GM18511 (cell line): ENCODE data around the gene RAP1A.

Source experiments
- ATAC-seq: cut with Tn5 transposase; IDR thresholded peaks from one replicate; pipeline ENCODE4 v1.9.1; 2021; ENCODE audit warnings: mild to moderate bottlenecking, moderate library complexity; ENCODE audit not compliant: unreplicated experiment

RAP1A gene

DNA sequence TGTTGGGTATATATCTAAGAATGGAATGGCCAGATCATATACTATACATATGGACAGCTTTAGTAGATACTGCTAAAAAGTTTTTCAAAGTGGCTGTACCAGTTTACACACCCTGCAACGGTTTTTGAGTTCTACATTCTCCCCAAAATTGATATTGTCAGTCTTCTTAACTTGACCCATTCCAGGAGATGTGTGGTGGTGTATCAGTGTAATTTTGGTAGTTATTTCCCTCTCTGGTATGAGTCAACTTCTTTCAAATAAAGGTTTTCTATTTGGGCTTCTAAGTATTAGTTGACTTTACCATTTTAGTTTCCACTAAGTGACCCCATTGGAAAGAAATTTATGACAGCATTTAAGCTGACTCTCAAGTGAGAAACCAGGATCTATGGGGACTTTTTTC is 90.4 kb downstream of the RAP1A start:
- ATAC-seq: no peak

DNA sequence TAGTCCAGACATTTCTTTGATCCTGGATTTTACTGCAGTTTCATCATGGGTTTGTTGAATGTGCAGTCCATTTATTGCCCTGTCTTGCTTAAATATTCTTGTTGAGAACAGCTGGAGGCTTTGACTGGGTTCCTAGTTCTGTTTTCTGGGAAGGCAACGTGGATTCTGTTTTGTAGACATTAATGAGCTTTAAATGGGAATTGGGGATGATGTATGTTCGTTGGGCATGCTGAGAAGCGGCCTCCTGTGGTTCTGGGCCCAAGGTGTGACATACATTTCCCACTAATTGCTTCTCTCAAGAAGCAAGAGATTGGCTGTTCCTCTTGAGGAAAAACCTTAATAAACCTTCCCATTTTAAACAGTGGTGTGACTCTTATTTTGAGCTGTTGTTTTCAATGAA is 96.7 kb downstream of the RAP1A start:
- ATAC-seq: no peak

DNA sequence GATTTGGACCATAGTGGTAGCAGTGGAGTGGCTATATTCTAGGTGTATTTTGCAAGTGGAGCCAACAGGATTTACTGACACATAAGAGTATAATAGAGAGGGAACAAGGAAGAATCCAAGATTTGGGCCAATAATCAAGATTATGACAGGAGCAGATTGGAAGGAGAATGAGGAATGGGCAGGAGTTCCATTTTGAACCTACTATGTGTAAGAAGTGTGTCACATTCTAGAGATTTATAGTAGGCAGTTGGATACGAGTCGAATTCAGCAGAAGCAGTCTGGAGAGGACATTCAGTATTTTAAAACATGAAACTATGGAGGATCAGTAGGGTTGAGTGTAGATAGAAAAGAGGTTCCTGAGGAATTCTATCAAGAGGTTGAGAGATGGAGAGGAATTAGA is 97.9 kb downstream of the RAP1A start:
- ATAC-seq: no peak

DNA sequence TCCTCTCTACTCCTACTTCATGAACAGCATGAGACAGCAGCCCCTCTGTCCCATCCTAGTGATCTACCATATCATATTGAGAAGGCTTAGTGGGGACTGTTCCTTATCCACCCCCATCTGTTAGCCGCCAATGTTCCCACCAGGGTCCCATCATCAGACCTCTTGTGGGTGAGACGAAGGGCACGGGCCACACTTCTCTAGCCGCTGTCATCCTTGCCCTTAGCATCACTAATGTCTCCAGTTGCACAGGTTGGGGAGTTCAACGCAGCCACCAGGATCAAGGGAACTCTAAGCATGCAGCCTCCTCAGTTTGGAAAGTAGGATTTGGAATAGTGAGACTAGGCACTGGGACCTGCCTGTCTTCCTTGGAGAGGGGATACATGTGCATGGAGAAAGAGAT is 99.5 kb downstream of the RAP1A start:
- no peak for ATAC-seq

DNA sequence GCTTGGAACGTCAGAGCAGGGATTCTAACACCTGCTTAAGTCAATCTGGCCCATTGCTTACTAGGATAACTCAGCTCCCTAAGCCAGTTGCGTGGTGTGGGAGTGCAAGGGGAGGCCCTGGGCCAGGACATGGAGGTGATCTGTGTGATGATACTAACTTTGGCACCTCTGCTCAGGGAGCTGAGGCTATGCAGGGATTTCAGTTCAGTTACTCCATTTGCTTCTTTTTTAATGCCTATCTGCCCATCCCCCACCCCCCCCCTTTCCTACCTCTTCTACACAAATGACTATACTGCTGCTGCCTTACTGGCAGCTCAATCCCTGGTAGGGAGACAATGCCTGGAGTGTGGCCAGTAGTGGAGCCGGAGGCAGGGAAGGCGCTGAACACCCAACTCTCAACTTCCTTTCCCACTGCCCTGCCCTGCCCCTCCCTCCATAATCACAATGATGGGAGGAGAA is 100.1 kb downstream of the RAP1A start:
- ATAC-seq: no peak

DNA sequence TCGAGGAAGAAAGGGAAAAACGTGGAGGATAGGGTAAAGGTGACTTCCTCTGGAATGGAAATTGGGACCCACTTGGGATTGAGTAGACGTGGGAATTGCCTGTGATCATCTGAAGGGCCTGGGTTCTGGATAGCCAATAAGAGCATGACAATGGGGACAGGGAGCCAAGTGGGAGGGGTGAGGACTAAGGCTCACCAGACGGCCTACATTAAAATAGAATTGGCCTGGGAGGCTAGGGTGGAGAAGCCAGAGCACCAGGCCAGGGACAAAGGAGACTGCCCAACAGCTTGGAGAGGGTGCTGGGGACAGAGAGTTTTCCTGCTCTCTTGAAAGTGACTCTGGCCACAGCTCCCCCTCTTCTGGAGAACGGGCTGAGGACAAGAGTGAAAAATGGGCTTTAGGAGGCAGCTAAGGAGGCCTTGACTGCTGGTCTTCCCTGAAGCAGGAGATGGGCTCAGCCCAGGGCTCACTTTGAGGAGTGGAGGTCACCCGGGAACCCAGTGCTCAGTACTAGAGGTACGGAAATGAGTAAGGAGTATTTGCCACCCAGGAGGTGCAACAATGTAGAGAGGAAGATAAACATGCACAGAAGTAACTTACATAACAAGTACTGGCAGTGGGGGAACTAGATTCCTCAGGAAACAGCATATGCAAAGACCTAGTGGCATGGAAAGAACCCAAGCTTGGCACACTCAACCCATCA is 100.8 kb downstream of the RAP1A start:
- no peak for ATAC-seq

DNA sequence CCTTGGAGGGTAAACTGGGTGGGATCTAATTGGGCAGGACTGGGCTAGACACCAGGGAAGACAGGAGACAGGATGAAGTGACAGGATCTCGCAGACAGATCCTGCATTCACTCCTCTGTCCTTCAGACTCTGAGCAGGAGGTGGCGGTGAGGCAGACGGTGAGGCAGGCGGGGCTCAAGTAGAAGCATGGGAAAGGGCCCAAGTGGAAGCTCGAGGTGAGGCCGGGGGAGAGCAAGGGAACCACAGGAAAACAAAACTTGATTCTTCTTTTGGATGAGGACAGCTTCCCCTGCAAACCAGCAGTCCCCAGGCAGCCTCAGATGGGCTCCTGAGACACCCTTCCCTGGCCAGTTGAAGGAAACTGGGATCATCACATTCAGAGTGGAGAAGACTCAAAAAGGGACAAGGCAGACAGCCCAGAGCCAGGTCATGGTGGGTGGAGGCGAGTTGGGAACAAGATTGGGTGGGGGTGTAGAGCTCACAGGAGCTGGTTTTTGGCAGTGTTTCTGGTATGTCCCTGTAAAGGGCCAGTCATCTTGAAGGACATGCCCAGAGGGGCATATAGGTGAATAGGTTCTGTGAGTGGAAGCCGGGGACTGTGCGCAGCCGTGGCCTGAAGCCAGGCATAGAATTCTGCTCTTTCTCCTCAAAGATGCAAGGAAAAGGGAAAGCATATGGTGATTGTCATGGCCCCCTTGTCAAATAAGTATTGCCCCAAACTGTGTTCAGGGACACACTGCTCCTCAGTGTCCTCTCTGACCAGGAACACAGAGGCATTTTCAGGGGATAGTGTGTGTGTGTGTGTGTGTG is 101.6 kb downstream of the RAP1A start:
- no peak for ATAC-seq

DNA sequence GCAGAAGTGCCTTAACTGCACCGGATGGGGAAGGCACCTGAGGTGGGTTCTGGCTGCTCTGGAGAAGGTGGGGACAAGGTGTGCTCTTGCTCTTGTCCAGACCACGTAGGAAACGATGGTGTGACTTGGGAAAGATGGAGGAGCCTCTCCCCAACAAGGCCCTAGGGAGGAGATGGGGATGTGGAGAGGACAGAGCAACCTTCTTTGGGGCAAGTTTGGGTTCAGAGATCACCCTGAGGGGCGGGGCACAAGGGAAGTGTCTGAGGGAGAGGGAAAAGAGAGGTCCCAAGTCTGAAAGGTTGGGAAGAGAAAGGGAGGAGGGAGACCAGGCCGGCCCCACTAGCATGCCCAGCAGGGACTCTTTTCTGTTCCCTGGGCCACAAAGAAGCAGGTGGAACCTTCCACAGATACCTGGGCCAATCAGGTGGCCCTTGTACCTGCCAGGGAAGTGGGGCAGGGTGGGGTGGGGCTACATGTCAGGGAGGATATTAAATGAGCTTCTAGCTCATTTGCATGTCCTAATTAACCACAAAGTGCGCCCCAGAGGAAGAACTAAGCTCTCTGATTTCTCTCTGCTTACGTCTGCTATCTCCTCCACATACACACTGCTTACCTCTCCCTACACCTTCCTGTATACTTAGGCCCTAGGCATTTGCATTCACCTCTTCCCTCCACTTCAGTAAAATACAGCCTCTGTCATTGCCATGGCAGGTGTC is 103.7 kb downstream of the RAP1A start:
- no peak for ATAC-seq

DNA sequence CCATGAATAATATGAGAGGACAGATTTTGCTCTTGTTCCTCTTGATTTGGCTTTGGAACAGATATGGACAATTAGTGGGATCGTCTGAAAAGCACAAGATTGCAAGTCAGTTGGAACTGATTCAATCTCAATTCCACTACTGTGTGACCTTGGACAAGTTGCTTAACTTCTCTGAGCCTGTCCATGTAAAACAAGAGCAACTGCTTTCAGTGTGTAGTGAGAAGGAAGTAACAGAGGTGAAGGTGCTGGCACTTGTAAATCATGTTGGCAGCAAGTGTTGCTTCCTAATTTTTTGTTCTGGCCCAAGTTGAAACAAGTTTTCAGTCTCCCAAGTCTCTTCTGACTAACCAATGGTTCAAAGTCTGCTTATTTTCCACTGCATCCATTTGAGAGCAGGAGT is 104.3 kb downstream of the RAP1A start:
- no peak for ATAC-seq

DNA sequence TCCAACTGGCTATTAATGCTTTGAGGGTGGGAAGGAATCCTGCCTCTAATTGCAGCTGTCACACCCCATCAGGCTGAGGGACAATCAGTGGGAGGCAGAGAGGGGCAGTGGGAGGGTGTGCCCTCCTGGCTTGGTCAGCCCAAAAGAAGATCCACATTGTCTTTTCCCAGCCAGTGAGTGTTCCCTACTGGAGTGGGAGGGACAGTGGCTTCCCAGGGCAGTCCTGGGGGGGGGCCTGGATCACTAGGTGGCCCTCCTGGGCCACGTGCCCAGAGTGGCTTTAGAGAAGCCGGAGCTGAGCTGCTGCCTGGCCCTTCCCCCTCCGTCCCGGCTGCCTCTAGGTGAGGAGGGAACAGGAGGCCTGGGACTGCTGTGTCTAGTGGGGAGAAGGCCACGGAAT is 105.6 kb downstream of the RAP1A start:
- no peak for ATAC-seq

DNA sequence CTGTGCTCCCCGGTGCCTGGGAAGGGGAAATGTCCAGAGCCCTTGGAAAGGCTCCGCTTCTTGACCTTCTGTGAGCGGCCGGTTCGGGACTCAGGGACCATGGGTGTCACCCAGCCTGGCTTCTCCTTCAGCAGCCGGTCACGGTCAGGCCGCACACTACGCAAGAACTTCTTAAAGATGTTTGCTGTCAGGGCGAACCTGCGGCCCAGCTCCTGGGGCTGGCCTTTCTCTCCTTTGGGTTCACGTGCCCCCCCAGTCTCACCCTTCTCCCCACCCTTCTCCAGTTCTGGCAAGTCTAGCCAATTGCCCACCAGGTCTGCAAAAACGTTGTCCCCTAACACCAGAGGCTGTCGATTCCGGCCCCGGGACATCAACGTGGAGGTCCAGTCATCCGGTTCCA is 107.5 kb downstream of the RAP1A start:
- no peak for ATAC-seq

DNA sequence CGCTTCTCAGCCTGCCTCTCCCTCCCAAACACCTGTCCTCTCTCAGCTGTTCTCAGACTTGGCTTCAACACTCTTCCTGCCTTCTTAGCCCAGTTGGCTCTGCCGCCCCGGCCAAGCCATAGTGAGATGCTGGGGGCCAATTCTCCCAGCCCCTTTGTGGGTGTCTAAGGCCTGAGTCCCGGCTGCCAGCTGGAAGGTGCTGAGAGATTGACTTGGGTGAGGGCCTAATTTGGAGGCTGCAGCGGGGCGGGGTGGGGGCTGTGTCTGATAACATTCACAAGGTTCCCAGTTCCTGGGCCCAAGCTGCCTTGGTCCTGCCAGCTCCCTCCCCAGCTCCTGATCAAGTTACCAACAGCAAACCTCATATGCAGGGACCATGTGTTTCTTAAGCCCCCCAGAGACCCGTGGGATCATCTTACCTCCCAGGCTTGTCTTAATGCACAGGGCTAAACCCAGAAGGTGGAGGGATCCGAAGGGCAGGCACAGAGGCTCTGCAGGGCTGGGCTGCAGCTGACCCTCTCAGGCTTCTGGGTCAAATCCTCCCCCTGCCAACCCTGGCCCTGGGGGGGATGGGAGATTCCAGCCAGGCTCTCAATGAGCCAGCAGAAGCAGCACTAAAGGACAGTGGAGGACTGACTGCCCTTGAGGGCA is 109.8 kb downstream of the RAP1A start:
- no peak for ATAC-seq

DNA sequence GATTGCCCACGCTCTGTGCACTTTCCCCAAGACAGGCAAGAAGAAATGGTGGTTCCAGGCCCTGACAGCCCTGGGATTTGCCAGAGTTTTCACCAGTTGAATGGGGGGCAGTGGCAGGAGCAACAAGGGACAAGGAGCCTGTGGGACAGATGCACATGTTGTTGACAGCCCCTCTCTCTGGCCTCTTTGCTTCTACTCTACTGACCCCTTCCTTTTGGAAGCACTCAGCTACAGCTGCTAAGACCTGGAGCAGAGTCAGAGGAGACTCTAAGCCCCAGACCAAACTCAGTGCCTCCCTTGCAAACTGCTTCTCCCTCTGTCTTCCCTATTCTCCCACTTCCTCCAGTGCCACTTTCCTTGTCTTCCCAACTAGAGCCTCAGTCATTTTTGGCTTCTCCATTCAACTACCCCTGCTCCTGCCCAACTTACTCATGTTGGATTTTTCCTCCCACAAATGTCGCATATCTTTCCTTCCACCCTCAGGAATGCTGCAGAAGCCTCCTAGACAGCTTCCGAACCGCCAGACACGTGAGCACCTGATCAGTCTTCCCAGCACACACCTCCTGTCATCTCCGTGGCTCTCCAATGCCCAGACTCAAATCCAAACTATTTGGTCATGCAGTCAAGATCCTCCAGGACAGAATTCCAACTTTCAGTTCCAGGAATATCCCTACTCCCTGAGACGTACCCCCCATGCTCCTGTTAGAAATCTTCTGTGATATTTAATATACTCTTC is 110.5 kb downstream of the RAP1A start:
- no peak for ATAC-seq

DNA sequence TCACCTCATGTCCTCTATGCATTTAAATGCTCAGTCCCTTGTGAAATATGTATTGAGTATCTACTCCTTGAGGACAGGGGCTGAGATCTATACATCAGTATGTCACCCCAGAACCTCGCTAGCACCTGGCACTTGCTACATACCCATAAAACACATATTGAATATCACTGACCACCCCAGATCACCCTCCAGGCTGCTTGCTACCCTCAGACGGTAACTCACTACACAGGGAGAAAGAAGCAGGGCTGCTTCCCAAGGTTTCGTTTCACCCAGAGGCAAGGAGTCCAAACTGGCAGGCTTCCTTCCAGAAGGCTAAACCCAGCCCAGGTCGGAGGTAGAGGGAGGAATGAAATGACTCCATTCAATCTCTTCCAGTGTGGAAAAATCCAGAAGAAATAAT is 111.1 kb downstream of the RAP1A start:
- no peak for ATAC-seq

DNA sequence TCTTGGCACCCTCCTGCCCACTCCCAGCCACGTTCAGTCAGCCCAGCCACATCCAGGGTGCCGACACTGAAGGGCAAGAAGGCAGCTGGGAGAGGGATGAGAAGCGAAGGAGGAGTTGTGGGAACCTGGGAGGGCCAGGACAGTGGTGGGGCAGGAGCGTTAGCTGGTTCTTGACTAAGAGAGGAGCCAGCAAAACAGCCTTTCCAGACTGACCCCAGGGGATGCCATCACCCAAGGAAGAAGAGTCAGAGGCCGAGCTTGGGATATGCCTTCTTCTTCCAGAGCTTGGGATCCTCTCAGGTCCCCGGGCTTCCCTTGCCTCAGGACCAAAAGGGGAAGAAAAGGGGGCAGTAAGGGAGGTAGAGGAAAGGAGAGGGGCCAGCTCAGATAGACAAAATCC is 112.4 kb downstream of the RAP1A start:
- ATAC-seq: no peak

DNA sequence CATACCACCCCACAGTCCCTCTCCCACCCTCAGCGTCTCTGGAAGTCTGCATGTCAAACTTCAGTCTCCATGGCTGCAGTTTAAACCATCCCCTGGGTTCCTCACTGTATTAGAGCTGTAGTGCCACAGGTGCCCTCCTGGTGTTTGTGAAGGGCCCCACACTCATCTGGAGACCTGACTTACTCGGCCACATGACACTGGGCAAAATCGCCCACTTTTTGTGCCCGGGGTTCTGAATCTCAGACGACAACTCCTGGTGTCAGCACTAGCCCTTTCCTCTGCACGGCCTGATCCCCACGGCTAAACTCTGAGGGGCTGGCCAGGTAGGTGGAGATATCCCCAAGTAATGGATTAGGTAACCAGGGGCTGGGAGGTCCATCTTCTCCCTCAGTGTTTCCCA is 113.1 kb downstream of the RAP1A start:
- ATAC-seq: no peak

DNA sequence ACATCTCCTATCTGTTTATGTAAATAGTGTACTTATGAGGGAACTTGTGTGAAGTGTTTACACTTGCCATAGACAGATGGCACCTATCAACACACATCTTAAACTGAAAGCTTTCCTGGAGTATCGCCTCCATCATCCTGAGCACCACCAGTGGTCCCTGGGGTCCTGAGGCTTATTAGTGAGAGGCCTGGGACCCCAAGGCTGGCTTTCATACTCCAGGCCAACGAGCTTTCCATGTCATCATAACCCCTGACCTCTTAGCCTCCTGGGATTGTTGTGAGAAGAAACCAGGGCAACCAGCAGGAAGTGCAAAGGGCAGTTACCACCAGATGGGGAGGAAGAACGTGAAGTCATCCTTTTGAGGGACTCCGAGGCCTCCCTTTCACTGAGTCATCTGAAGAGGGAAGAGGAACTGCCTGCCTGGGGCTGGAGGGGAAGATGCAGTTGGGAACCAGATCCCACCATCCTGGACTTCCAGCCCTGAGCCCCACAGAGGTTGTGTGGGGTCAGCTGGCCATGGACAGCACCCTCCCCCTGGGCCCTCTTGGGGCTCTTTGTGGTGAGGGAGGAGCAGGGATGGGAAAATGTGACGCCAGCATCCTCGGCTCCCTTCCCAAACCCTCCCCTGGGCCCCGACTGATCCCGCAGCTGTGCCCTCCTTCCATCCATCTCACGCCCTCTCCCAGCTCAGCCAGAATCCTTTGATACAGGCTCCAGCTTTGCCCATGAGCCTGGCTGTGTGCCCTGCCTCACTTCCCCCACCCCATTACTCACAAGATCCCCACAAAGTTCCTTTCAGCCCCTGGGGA is 113.8 kb downstream of the RAP1A start:
- ATAC-seq: no peak

DNA sequence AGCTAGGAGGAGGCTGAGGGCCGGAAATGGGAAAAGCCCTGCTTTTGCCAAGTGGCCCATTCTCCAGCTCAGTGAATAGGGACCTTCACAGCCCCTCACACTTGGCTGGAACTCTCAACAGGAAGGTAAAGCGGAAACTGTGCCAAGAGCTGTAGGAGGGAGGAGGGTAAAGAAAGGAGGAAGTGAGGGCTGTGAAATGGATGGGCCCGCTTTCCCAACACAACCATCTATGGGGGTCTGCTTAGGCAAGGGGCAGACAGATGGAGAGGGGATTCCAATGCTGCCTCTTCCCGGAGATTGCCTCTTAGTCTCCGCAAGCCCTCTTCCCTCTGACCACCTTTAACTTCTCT is 114.4 kb downstream of the RAP1A start:
- no peak for ATAC-seq

DNA sequence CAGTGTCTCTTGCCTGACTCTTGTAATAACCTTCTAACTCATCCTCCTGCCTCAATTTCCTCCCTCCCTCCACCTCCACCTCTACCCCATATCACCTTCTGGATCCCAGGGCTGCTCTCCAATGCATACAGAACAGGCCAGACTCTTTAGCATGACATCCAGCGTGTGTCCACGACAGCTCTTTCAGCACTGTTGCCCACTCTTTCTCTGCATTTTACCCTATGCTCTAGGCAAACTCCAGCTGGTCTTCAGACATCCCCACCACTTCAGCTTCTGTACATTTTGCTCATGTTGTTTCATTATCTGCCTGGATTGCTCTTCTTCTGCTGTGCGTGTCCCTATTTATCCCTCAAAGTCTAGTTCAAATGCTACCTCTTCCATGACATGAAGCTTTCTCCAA is 114.8 kb downstream of the RAP1A start:
- no peak for ATAC-seq

DNA sequence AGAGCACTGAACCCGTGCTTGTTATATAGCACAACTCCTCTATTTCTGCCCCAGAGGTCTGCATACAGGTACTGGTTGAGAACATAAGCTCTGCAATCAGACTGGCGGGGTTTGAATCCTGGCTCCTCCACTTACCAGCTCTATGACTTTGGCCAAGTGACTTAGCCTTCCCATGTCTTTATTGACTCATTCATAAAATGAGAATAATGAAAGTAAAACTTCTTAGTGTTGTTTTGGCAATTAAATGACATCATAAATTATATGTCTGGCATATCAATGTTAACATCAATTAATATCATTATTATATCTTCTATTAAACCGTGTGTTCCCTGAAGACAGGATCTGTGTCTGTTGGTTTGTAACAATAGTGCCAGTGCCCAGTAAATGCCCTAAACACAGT is 115.3 kb downstream of the RAP1A start:
- ATAC-seq: no peak
